Psoas muscle (tissue), 8 donors: ENCODE data around the gene DPYSL5. TPM values are rescaled to one million over a fixed set of nuclear protein-coding genes. Genes with fewer than 3 reads are reported as not detected.

Experiments
- ATAC-seq, 4 donors: fragments of 200-7000 bp; cut with Tn5 transposase; one replicate each; pipeline ENCODE4 v1.9.1; 2020; ENCODE audit warnings: moderate library complexity in 3 of 4, mild to moderate bottlenecking in 2 of 4
- DNase-seq, 2 donors: peaks; one replicate each; pipeline ENCODE4 v3.0.0-alpha.2; 2020
- H3K27ac ChIP-seq: fragments of 200-600 bp; one replicate; pipeline ENCODE4 v1.8.0; 2022
- H3K27me3 ChIP-seq, 3 donors: fragments of 200-600 bp in 1 of 3; one replicate each; pipeline versions ENCODE4 v1.6.1 to v1.8.0; 2013 to 2022; ENCODE audit warnings: low read length in 2 of 3, mild to moderate bottlenecking in 2 of 3, moderate library complexity in 1 of 3; ENCODE audit not compliant: insufficient read depth in 3 of 3
- H3K36me3 ChIP-seq, 2 donors: fragments of 200-600 bp in 1 of 2; one replicate each; pipeline versions ENCODE4 v1.6.1 to v1.8.0; 2013 to 2022; ENCODE audit warnings: low read depth in 1 of 2, mild to moderate bottlenecking in 1 of 2, moderate library complexity in 1 of 2; ENCODE audit not compliant: insufficient read depth in 1 of 2
- H3K4me1 ChIP-seq: fragments of 200-600 bp; one replicate; pipeline ENCODE4 v1.8.0; 2022
- H3K4me3 ChIP-seq: fragments of 200-600 bp; one replicate; pipeline ENCODE4 v1.8.0; 2022; ENCODE audit warnings: mild to moderate bottlenecking
- H3K9me3 ChIP-seq: fragments of 200-600 bp; one replicate; pipeline ENCODE4 v1.8.0; 2022
- WGBS, 3 donors: extraction: QIAGEN DNeasy Blood & Tissue Kit; methylation state at CpG; one replicate each; pipeline versions ENCODE4 v1.1.6 to v1.1.7; 2013; 5-methylcytosine and 5-hydroxymethylcytosine counted together
- intact Hi-C, 2 donors: fragments of 100-400 bp; cut with DNase I; formaldehyde crosslinking; loops; one replicate each; pipeline versions ENCODE4 v1.11.0 to v1.14.2; 2022
- polyA plus RNA-seq, 3 donors: library from polyadenylated mRNA; stranded (reverse); fragments of 200-250 nt; gene quantifications; one replicate each; pipeline ENCODE4 v1.2.3, GENCODE V29; 2013
- total RNA-seq, 4 donors: library from RNA; stranded (reverse); fragmentation: NEBNext Ultra II Directional in 2 of 4; extraction: Animal tissue kit (Norgen Biotek cat#: 25700) in 2 of 4; gene quantifications; one replicate each; pipeline versions ENCODE4 v1.2.1 to v1.2.4, GENCODE V29; 2021 to 2023
- TF ChIP-seq, protein P1 (sequence below): fragments of 200-600 bp; IDR thresholded peaks from one replicate; pipeline ENCODE4 v1.8.0; 2022; ENCODE audit warnings: antibody characterized with exemption
- donor health status: healthy with polysubstance abuse.
- donor health status: DM: no; HTN: no; CAD: no; lungs with moderate emphysema.
- donor health status: Bipolar disorder and iron deficiency.
- donor health status: healthy.
- donor health status: DM: yes; HTN: yes; CAD: no.
- donor health status: DM: no; HTN: no; CAD: no.
- donor health status: DM: no; HTN: no; CAD: no.
- donor health status: DM: yes; HTN: yes; CAD: no.

Gene DPYSL5
- total and polyA plus RNA-seq, 7 donors = 0.03 to 0.39 (median 0.08) TPM; not detected in 3

DNA sequence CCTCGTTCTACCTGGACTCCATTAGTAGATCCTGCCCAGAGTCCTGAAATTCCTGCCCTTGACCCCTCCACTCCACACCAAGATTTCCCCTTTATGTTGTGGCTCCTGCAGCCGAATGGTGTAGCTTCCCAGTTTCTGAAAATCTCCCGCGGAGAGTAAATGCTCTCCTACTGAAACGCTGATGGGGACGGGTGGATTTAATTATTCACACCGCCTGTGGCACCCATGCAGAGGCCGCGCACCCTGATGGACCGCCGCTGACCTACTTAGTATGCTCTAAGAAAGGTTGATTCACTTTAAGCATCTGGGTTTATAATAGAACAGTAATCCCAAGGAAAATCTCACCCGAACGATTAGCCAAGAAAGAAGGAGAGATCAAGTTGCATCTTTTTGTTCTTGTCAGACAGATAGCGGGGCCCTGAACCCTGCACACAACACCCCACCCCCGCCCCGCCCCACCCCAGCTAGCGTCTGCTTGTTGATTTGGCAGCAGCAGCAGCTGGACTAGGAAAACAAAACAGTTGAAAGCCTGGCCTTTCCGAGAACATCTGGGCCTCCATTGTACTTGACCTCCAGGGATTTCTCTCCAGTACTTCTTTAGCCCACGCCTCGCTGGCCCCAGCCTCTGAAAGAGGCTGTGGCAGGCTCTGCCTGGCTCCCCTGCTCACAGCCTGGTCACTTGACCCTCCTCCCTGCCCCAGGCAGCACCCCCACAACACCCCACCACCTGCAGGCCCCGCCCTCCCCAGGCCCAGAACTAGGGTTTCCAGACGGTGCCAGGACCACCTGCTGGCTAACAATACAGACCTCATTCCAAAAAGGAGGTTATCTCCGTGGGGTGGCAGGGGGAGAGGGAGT is 53.6 kb downstream of the DPYSL5 start:
- TF ChIP-seq, protein P1, sequence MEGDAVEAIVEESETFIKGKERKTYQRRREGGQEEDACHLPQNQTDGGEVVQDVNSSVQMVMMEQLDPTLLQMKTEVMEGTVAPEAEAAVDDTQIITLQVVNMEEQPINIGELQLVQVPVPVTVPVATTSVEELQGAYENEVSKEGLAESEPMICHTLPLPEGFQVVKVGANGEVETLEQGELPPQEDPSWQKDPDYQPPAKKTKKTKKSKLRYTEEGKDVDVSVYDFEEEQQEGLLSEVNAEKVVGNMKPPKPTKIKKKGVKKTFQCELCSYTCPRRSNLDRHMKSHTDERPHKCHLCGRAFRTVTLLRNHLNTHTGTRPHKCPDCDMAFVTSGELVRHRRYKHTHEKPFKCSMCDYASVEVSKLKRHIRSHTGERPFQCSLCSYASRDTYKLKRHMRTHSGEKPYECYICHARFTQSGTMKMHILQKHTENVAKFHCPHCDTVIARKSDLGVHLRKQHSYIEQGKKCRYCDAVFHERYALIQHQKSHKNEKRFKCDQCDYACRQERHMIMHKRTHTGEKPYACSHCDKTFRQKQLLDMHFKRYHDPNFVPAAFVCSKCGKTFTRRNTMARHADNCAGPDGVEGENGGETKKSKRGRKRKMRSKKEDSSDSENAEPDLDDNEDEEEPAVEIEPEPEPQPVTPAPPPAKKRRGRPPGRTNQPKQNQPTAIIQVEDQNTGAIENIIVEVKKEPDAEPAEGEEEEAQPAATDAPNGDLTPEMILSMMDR = no peak
- no peak overlapping the region for H3K27ac ChIP-seq
- 37 to 49% (median 43%) methylated on average over 23 of the region's 23 CpGs for WGBS, 3 donors
- no peaks in the 10 kb centered on the region for H3K9me3 ChIP-seq
- ATAC-seq (peak in 1 of 4 donors; percentile 32), DNase-seq (no peak)
- no peaks in the 10 kb centered on the region for H3K36me3 ChIP-seq
- H3K4me3 ChIP-seq = no peak overlapping the region
- H3K27me3 ChIP-seq = no peaks in the 10 kb centered on the region
- intact Hi-C loops = no loop called here
- no peaks in the 10 kb centered on the region for H3K4me1 ChIP-seq

DNA sequence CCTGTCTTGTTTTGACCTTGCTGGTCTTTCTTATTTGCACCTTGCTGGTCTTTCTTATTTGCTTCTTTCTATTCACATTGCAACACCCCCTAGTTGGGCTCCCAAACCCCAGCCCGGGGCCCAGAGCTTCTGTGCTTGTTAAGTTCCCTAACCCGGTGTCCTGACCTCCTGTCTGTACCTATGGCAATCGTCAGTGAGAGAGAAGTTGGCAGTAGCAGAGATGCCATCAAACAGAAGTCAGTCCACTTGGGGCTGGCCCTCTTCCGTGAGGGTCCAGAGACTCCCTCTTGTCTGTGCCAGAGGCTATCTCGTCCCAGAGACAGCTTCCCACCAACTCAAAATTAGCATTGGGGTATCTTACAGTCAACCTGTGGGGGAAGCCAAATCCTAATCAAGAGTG is 55.7 kb downstream of the DPYSL5 start:
- H3K36me3 ChIP-seq = no peaks in the 10 kb centered on the region
- intact Hi-C loops = no loop called here
- no peaks in the 10 kb centered on the region for H3K9me3 ChIP-seq
- no peaks in the 10 kb centered on the region for H3K4me1 ChIP-seq
- H3K27me3 ChIP-seq = no peaks in the 10 kb centered on the region
- DNase-seq = no peak
- 89 to 94% (median 92%) methylated on average over 5 of the region's 5 CpGs for WGBS, 3 donors
- TF ChIP-seq, protein P1 = no peak
- H3K4me3 ChIP-seq = no peak overlapping the region
- H3K27ac ChIP-seq = no peak overlapping the region
- no peak for ATAC-seq

DNA sequence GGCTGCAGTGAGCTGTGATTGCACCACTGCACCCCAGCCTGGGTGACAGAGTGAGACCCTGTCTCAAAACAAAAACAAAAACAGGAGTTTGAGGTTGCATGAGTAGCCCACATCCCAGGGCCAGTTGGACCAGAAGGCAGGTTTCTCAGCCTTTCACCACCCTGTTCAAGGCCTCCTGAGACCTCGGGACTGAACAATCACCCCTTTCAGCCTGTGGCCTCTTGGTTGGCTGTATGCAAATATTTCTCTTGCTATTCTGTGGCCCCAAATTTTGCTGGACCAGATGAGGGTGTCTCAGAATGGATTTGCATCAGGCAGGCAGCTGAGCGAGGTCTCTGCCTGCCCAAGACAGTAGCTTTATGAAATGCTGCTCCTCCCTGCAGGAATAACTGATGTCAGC is 56.9 kb downstream of the DPYSL5 start:
- H3K9me3 ChIP-seq = no peaks in the 10 kb centered on the region
- DNase-seq (no peak), ATAC-seq (no peak)
- H3K27ac ChIP-seq = no peak overlapping the region
- H3K36me3 ChIP-seq = no peaks in the 10 kb centered on the region
- H3K27me3 ChIP-seq = no peaks in the 10 kb centered on the region
- no peak overlapping the region for H3K4me3 ChIP-seq
- intact Hi-C loops = no loop called here
- WGBS, 3 donors = 87 to 92% (median 92%) methylated on average over 2 of the region's 2 CpGs
- H3K4me1 ChIP-seq = no peaks in the 10 kb centered on the region
- TF ChIP-seq, protein P1 = no peak

DNA sequence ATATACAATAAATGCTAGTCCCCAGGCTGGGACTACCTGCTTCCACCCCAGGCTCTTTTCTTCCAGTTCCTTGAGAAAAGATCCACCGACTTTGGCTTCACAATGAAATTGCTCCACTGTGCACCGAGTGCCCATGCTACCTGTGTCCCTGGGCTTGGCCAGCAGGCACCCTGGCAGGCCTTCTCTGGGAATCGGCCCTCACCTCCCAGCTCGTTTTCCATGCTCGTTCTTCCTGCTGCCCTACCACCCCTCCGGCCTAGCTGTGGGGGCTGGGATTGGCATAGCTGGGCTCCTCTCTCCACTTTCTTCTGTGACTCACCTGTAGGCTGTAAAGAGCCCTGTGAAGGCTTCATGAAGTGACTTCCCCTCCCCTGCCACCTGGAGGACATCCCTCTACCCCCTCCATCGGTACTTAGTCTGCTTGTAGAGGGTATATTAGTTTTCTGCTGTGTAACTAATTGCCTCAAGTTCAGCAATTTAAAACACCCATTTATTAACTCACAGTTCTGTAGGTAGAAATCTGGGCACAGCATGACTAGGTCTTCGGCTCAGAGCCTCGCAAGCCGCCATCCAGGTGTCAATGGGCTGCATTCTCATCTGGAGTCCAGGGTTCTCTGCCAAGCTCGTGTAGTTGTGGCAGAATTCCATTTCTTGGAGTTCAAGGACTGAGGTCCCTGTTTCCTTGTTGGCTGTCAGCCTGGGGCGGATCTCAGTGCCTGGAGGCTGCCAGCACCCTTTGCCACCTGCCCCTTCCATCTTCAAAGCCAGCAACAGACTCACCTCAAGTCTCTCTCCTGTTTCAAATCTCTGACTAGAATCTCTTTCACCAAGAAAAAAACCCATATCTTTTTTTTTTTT is 57.6 kb downstream of the DPYSL5 start:
- Histone ChIP-seq H3K4me3 (no peak overlapping the region), H3K9me3 (peaks cover 6% of the 10 kb centered on the region), H3K27ac (no peak overlapping the region), H3K36me3 (no peaks in the 10 kb centered on the region), H3K4me1 (no peaks in the 10 kb centered on the region), H3K27me3 (peaks cover 0 to 3% (median 0%) of the 10 kb centered on the region in 3 donors)
- ATAC-seq = no peak
- intact Hi-C loops = no loop called here
- DNase-seq = no peak
- 78 to 84% (median 83%) methylated on average over 12 of the region's 12 CpGs for WGBS, 3 donors
- TF ChIP-seq, protein P1 = no peak
